GM12878 (cell line): ENCODE results near the gene VIPR2.

Experiments used
- CHD2 ChIP-seq: IDR thresholded peaks from 2 replicates; pipeline ENCODE4 v1.6.1; 2011; ENCODE audit warnings: low read depth, low read length, improper control_type of control experiment, borderline replicate concordance
- CREB1 ChIP-seq: IDR thresholded peaks from 2 replicates; pipeline ENCODE4 v1.6.1; 2012; ENCODE audit warnings: low read depth, mild to moderate bottlenecking, inconsistent platforms
- EP300 ChIP-seq, 2 experiments: fragments of 150-350 bp in 1 of 2; IDR thresholded peaks; 2 replicates each; pipeline ENCODE4 v1.6.1; 2011 to 2012; ENCODE audit warnings: low read depth in 2 of 2, low read length in 2 of 2, borderline replicate concordance in 1 of 2, improper control_type of control experiment in 1 of 2, inconsistent platforms in 1 of 2; ENCODE audit not compliant: control insufficient read depth in 1 of 2
- ESRRA ChIP-seq: IDR thresholded peaks from 2 replicates; pipeline ENCODE4 v1.6.1; 2012; ENCODE audit warnings: mild to moderate bottlenecking, low read length, improper control_type of control experiment
- EZH2 ChIP-seq: IDR thresholded peaks from 2 replicates; pipeline ENCODE4 v1.6.1; 2012; ENCODE audit warnings: low read depth, mild to moderate bottlenecking, control low read depth, inconsistent platforms, low read length, borderline replicate concordance; ENCODE audit not compliant: control insufficient read depth
- NFIC ChIP-seq: IDR thresholded peaks from 2 replicates; pipeline ENCODE4 v1.6.1; 2012; ENCODE audit warnings: low read depth, mild to moderate bottlenecking, inconsistent platforms, low read length, moderate library complexity
- NFYB ChIP-seq: IDR thresholded peaks from 2 replicates; pipeline ENCODE4 v1.6.1; 2011; ENCODE audit warnings: low read depth, mild to moderate bottlenecking, low read length, improper control_type of control experiment, moderate library complexity; ENCODE audit not compliant: insufficient read depth
- RAD21 ChIP-seq: IDR thresholded peaks from 2 replicates; pipeline ENCODE4 v1.6.1; 2011; ENCODE audit warnings: mild to moderate bottlenecking, low read depth, low read length, moderate library complexity; ENCODE audit not compliant: insufficient read depth
- RELA ChIP-seq: fragments of 450-650 bp; IDR thresholded peaks from 2 replicates; pipeline ENCODE4 v1.8.0; 2014; ENCODE audit warnings: borderline replicate concordance; ENCODE audit not compliant: partially characterized antibody
- ZNF384 ChIP-seq: IDR thresholded peaks from 2 replicates; pipeline ENCODE4 v1.6.1; 2012; ENCODE audit warnings: low read depth, mild to moderate bottlenecking, low read length, improper control_type of control experiment, borderline replicate concordance
- TF ChIP-seq, protein P1 (sequence below), 3 experiments: IDR thresholded peaks in 2 of 3; conservative IDR thresholded peaks in 1 of 3; 2 replicates each; pipeline ENCODE4 v1.5.1; 2011; ENCODE audit warnings: low read depth in 3 of 3, low read length in 3 of 3, mild to moderate bottlenecking in 3 of 3, control low read depth in 2 of 3, moderate library complexity in 2 of 3, inconsistent platforms in 1 of 3, mixed read lengths in 1 of 3; ENCODE audit not compliant: control insufficient read depth in 2 of 3, insufficient read depth in 1 of 3; ENCODE audit errors: extremely low read depth in 1 of 3
- TF ChIP-seq, protein P2 (sequence below): fragments of 450-650 bp; IDR thresholded peaks from 2 replicates; pipeline ENCODE4 v1.6.1; 2017; ENCODE audit warnings: mild to moderate bottlenecking

GRCh38 chr7:159156436-159157245 is 12.0 kb upstream of the VIPR2 start:
- TF ChIP-seq EZH2 (no peak), EP300 (IDR thresholded peaks at IDR 0.05; ENCODE audit: borderline replicate concordance in 1 of 2, control insufficient read depth in 1 of 2, low read depth in 2 of 2, low read length in 2 of 2) (no peak), CHD2 (no peak), RAD21 (no peak), NFIC (no peak), NFYB (no peak), ESRRA (no peak), ZNF384 (no peak), CREB1 (no peak), RELA (no peak)
- TF ChIP-seq, protein P1, sequence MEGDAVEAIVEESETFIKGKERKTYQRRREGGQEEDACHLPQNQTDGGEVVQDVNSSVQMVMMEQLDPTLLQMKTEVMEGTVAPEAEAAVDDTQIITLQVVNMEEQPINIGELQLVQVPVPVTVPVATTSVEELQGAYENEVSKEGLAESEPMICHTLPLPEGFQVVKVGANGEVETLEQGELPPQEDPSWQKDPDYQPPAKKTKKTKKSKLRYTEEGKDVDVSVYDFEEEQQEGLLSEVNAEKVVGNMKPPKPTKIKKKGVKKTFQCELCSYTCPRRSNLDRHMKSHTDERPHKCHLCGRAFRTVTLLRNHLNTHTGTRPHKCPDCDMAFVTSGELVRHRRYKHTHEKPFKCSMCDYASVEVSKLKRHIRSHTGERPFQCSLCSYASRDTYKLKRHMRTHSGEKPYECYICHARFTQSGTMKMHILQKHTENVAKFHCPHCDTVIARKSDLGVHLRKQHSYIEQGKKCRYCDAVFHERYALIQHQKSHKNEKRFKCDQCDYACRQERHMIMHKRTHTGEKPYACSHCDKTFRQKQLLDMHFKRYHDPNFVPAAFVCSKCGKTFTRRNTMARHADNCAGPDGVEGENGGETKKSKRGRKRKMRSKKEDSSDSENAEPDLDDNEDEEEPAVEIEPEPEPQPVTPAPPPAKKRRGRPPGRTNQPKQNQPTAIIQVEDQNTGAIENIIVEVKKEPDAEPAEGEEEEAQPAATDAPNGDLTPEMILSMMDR (IDR thresholded peaks at IDR 0.05 in 2 of 3, conservative IDR thresholded peaks at IDR 0.05 in 1 of 3; ENCODE audit: control insufficient read depth in 2 of 3, extremely low read depth in 1 of 3, insufficient read depth in 1 of 3, low read depth in 3 of 3, low read length in 3 of 3): no peak
- TF ChIP-seq, protein P2, sequence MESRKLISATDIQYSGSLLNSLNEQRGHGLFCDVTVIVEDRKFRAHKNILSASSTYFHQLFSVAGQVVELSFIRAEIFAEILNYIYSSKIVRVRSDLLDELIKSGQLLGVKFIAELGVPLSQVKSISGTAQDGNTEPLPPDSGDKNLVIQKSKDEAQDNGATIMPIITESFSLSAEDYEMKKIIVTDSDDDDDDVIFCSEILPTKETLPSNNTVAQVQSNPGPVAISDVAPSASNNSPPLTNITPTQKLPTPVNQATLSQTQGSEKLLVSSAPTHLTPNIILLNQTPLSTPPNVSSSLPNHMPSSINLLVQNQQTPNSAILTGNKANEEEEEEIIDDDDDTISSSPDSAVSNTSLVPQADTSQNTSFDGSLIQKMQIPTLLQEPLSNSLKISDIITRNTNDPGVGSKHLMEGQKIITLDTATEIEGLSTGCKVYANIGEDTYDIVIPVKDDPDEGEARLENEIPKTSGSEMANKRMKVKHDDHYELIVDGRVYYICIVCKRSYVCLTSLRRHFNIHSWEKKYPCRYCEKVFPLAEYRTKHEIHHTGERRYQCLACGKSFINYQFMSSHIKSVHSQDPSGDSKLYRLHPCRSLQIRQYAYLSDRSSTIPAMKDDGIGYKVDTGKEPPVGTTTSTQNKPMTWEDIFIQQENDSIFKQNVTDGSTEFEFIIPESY: no peak
